ENCODE data around the gene TSPAN11. TPM values are rescaled to one million over a fixed set of nuclear protein-coding genes. Genes with fewer than 3 reads are reported as not detected.

The TSPAN11 gene
- total and polyA plus RNA-seq, 2 of the 8 experiments (the other 6 are each of a cell fraction or from before 2014, with no cell fraction given), result 3.9 to 8.2 TPM

- TF ChIP-seq JUN (IDR thresholded peaks at IDR 0.05; ENCODE audit: low read depth, low read length), result no peak
- TF ChIP-seq SRF (IDR thresholded peaks at IDR 0.05; ENCODE audit: low read depth, low read length), result no peak
These were observed 88.7 kb downstream of the TSPAN11 start (continued) for GRCh38 chr12:31015215-31015614.

All from H1 (cell line).